Prostate gland (tissue), 2 donors: ENCODE measurements around the gene GDPD5. TPM values are rescaled to one million over a fixed set of nuclear protein-coding genes. Genes with fewer than 3 reads are reported as not detected.

Source experiments
- DNase-seq: peaks from one replicate; pipeline ENCODE4 v3.0.0-alpha.2; 2019; ENCODE audit warnings: low spot score
- H3K27ac ChIP-seq, 2 donors: fragments of 200-600 bp; sonication (generic); 2 replicates each; pipeline ENCODE4 v1.5.1; 2017 to 2019
- H3K27me3 ChIP-seq: fragments of 200-600 bp; sonication (generic); replicated peaks from 2 replicates; pipeline ENCODE4 v1.5.1; 2019; ENCODE audit not compliant: insufficient read depth
- H3K36me3 ChIP-seq, 2 donors: fragments of 200-600 bp; sonication (generic); 1 replicate in 1 of 2; 2 replicates in 1 of 2; pipeline versions ENCODE4 v1.5.1 to v1.8.1; 2017 to 2019
- H3K4me1 ChIP-seq: fragments of 200-600 bp; sonication (generic); replicated peaks from 2 replicates; pipeline ENCODE4 v1.5.1; 2019
- H3K4me3 ChIP-seq, 2 donors: fragments of 200-600 bp; sonication (generic); 2 replicates each; pipeline ENCODE4 v1.5.1; 2017 to 2019
- H3K9me3 ChIP-seq: fragments of 200-600 bp; sonication (generic); 2 replicates; pipeline ENCODE4 v1.5.1; 2017
- CTCF ChIP-seq, 4 experiments: fragments of 200-600 bp in 2 of 4; fragments of 450-650 bp in 2 of 4; sonication (generic) in 2 of 4; IDR thresholded peaks; 1 replicate in 3 of 4; 2 replicates in 1 of 4; pipeline ENCODE4 v1.5.1; 2016 to 2019; ENCODE audit warnings: antibody characterized with exemption in 4 of 4, mild to moderate bottlenecking in 2 of 4, moderate library complexity in 2 of 4
- POLR2A ChIP-seq: fragments of 450-650 bp; IDR thresholded peaks from one replicate; pipeline ENCODE4 v1.6.1; 2016; ENCODE audit warnings: antibody characterized with exemption, mild to moderate bottlenecking
- POLR2AphosphoS5 ChIP-seq: sonication (generic); formaldehyde crosslinking; IDR thresholded peaks from one replicate; pipeline ENCODE4 v1.6.1; 2017; ENCODE audit warnings: antibody characterized with exemption
- whole genome bisulfite sequencing: methylation state at CpG from one replicate; pipeline ENCODE4 v1.1.5; 2018; 5-methylcytosine and 5-hydroxymethylcytosine counted together
- intact Hi-C: fragments of 100-400 bp; cut with DNase I; formaldehyde crosslinking; loops from one replicate; pipeline ENCODE4 v1.14.2; 2022
- total RNA-seq, 2 donors: library from RNA; depleted of rRNA; stranded (reverse); fragments of >200 nt; gene quantifications; one replicate each; pipeline ENCODE4 v1.1.0, GENCODE V29; 2016

Gene GDPD5
- total RNA-seq, 2 donors from 2014 or later = 1.7 to 14.6 TPM

GRCh38 chr11:75535071-75535470, 9.3 kb upstream of the GDPD5 start:
- DNase-seq = no peak
- WGBS = 75% methylated on average over 1 of the region's 1 CpG
- no peak overlapping the region for H3K27ac ChIP-seq
- H3K9me3 ChIP-seq = no peaks in the 10 kb centered on the region
- no peak for TF ChIP-seq POLR2A
- no peak for TF ChIP-seq CTCF (IDR thresholded peaks at IDR 0.05)
- no peak for TF ChIP-seq POLR2AphosphoS5
- H3K4me3 ChIP-seq = no peak overlapping the region
- H3K27me3 ChIP-seq = no peaks in the 10 kb centered on the region
- intact Hi-C loops = no loop called here
- no peaks in the 10 kb centered on the region for H3K4me1 ChIP-seq
- H3K36me3 ChIP-seq = no peaks in the 10 kb centered on the region

- peak; percentile 15 for DNase-seq
- intact Hi-C loops = loop anchor here (5.0 kb wide), 1 partner anchor 147 kb away; no protein-coding TSS in a partner anchor
- Histone ChIP-seq H3K4me3 (no peak overlapping the region), H3K9me3 (no peaks in the 10 kb centered on the region), H3K27ac (no peak overlapping the region), H3K4me1 (no peaks in the 10 kb centered on the region), H3K36me3 (no peaks in the 10 kb centered on the region), H3K27me3 (no peaks in the 10 kb centered on the region)
- TF ChIP-seq POLR2A (no peak), CTCF (IDR thresholded peaks at IDR 0.05) (no peak), POLR2AphosphoS5 (no peak)
- WGBS = 52% methylated on average over 15 of the region's 15 CpGs
Observed at GRCh38 chr11:75534259-75535069, 8.7 kb upstream of the GDPD5 start.

- H3K4me1 ChIP-seq = no peaks in the 10 kb centered on the region
- WGBS = 48% methylated on average over 1 of the region's 1 CpG
Observed at GRCh38 chr11:75533896-75534258, 8.1 kb upstream of the GDPD5 start.

GRCh38 chr11:75532200-75533048, 6.7 kb upstream of the GDPD5 start:
- Histone ChIP-seq H3K27ac (no peak overlapping the region), H3K9me3 (no peaks in the 10 kb centered on the region), H3K27me3 (no peaks in the 10 kb centered on the region), H3K4me1 (no peaks in the 10 kb centered on the region), H3K36me3 (no peaks in the 10 kb centered on the region), H3K4me3 (no peak overlapping the region)
- intact Hi-C loops = loop anchor here (1.0 to 5.0 kb wide), 2 partner anchors 87 to 145 kb away; no protein-coding TSS in a partner anchor
- TF ChIP-seq POLR2A (no peak), CTCF (IDR thresholded peaks at IDR 0.05) (peak; percentile 87 to 93 (median 91))
- DNase-seq = peak; percentile 45
- WGBS = 41% methylated on average over 7 of the region's 7 CpGs

More at GRCh38 chr11:75533896-75534258, 8.1 kb upstream of the GDPD5 start:
- TF ChIP-seq CTCF (IDR thresholded peaks at IDR 0.05) (no peak), POLR2AphosphoS5 (no peak), POLR2A (no peak)
- DNase-seq = no peak
- Histone ChIP-seq H3K36me3 (no peaks in the 10 kb centered on the region), H3K27me3 (no peaks in the 10 kb centered on the region), H3K27ac (no peak overlapping the region), H3K4me3 (no peak overlapping the region), H3K9me3 (no peaks in the 10 kb centered on the region)
- intact Hi-C loops = loop anchor here (5.0 kb wide), 1 partner anchor 147 kb away; no protein-coding TSS in a partner anchor
